Esophagus muscularis mucosa (tissue), 4 donors: ENCODE data around the gene PRKAG2.

Experiments
- EP300 ChIP-seq: sonication (generic); formaldehyde crosslinking; IDR thresholded peaks from one replicate; pipeline ENCODE4 v1.6.1; 2017; ENCODE audit warnings: antibody characterized with exemption
- POLR2AphosphoS5 ChIP-seq, 2 donors: sonication (generic); formaldehyde crosslinking; IDR thresholded peaks; one replicate each; pipeline ENCODE4 v1.6.1; 2017; ENCODE audit warnings: antibody characterized with exemption in 2 of 2
- TF ChIP-seq, protein P1 (sequence below), 3 experiments: fragments of 200-600 bp in 2 of 3; fragments of 450-650 bp in 1 of 3; sonication (generic) in 2 of 3; IDR thresholded peaks; one replicate each; pipeline ENCODE4 v1.5.1; 2017 to 2019; ENCODE audit warnings: antibody characterized with exemption in 3 of 3, mild to moderate bottlenecking in 2 of 3, moderate library complexity in 1 of 3

DNA sequence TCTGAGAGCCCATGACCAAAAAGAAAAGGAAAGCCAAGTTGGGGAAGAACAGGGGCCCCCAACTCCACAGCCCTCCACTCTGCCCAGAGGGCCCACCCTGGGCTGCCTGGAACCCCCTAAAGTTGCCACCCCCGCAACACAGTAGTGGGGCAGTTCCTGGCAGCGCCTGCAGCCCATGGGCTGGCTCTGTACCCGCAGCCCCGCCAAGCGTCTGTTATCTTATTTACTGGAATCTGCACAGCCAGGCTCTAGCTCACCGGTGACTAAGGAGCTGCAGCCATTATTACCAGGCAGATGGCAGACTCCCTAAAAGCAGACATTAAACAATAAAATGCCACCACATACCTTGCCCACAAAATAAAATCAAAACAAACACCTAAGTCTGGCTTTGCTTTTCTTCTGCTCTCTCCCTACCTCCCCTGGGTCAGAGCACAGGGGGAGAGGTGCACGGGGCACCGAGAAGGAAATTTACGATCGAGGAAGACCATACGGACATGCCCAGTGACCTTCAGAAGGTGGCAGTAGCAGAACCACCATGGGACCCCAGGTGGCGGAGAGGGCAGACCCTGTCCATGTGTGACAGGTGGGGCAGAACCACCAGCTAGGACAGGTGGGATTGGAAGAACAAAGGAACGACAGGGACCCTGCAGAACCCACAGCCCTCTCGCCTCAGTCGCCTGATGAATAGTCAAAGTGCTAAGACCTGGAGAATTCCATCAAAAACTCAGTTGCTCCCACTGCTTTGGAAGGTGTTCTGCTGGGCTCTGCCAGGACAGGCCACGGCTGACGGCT is 66.3 kb downstream of the PRKAG2 start:
- TF ChIP-seq, protein P1, sequence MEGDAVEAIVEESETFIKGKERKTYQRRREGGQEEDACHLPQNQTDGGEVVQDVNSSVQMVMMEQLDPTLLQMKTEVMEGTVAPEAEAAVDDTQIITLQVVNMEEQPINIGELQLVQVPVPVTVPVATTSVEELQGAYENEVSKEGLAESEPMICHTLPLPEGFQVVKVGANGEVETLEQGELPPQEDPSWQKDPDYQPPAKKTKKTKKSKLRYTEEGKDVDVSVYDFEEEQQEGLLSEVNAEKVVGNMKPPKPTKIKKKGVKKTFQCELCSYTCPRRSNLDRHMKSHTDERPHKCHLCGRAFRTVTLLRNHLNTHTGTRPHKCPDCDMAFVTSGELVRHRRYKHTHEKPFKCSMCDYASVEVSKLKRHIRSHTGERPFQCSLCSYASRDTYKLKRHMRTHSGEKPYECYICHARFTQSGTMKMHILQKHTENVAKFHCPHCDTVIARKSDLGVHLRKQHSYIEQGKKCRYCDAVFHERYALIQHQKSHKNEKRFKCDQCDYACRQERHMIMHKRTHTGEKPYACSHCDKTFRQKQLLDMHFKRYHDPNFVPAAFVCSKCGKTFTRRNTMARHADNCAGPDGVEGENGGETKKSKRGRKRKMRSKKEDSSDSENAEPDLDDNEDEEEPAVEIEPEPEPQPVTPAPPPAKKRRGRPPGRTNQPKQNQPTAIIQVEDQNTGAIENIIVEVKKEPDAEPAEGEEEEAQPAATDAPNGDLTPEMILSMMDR (IDR thresholded peaks at IDR 0.05), result no peak
- TF ChIP-seq POLR2AphosphoS5 (IDR thresholded peaks at IDR 0.05) (no peak), EP300 (no peak)
